Cardiac septum (tissue), 1 donor: Measurements from ENCODE around the gene POPDC3. TPM values are rescaled to one million over a fixed set of nuclear protein-coding genes. Genes with fewer than 3 reads are reported as not detected.

ENCODE experiments used
- DNase-seq: peaks from one replicate; pipeline ENCODE4 v3.0.0-alpha.2; 2020; ENCODE audit warnings: low spot score
- intact Hi-C: fragments of 100-400 bp; cut with DNase I; formaldehyde crosslinking; loops from one replicate; pipeline ENCODE4 v1.14.0; 2022
- total RNA-seq: library from RNA; stranded (reverse); fragmentation: NEBNext Ultra II Directional; extraction: Animal tissue kit (Norgen Biotek cat#: 25700); gene quantifications from one replicate; pipeline ENCODE4 v1.2.1, GENCODE V29; 2021
- donor health status: DM: no; HTN: no; CAD: no.

Gene POPDC3
- total RNA-seq, 1 donor from 2014 or later, result 35.1 TPM

DNA sequence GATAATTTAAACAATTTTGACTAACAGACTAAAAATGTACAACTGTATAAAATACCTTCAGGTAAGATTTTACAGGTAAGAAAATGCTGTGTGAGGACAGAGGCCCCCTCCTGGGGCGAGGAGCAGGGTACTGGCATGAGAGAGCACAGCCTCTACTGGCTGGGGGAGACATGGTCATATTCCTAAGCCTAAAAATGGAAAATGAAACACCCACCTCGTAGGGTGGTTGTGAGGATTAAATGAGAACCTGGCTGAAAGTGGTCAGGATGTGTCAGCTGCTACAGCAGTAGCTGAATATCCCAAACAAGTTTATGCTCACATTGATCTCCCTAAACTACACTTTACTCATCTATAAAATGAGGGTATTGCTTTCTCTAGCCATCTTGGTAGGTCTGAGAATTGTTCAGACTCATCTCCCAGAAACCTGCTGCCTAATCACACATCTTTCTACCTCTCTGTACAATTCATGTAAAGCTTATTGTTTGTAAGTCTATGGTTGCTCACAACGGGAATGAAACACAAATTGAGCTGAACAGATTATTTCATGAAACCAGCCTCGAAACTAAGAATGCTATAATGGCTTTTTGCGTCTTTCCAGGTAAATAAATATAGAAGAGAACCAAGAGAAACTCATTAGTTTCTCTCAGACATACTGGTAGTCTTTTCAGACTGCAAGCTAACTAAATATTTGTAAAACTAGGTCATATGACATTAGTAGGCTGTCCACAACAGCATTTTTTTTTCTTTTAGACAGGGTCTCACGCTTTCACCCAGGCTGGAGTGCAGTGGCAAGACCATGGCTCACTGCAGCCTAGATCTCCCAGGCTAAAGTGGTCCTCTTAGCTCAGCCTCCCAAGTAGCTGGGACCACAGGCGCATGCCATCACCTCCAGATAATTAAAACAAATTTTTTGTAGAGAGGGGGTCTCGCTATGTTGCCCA lies 69.6 kb downstream of the POPDC3 start:
- intact Hi-C loops, result no loop called here
- no peak for DNase-seq

- DNase-seq, result no peak
- intact Hi-C loops, result no loop called here
These were observed 71.1 kb downstream of the POPDC3 start for GRCh38 chr6:105108631-105109262.

Other genes with a start within 250 kb of the POPDC3 start
- gene LIN28B, start 222.9 kb downstream of the POPDC3 start, total RNA-seq, result not detected
- 26.2 TPM for gene PREP, start 223.1 kb upstream of the POPDC3 start, total RNA-seq